Measurements from ENCODE around the gene FOXO3.

DNA sequence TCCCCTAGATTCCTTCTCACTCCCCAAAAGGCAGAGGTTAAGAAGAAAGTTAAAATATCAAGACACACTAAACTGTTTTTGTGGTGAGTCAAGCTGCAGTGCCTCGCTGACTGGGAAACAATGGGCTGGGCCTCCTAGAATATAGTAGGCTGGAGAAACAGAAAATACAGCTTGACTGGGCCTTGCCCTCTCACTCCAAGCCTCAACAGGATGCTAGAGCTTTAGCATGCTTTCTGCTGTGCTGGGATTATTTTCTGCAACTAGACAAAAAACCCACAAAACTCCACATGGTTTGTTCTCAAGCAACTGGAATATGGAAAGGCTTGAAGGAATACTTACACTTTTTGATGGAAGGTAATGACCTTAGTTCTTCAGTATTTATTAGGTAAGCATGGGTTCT is 27.9 kb downstream of the FOXO3 start:
- TF ChIP-seq EP300 (IDR thresholded peaks at IDR 0.05): no peak
- no peak for TF ChIP-seq POLR2A (IDR thresholded peaks at IDR 0.05)
- TF ChIP-seq CTCF (IDR thresholded peaks at IDR 0.05): no peak
